Naive thymus-derived CD8-positive, alpha-beta T cell (primary cell): ENCODE results near the gene KCTD10. TPM values are rescaled to one million over a fixed set of nuclear protein-coding genes. Genes with fewer than 3 reads are reported as not detected.
"Not testable (repeated sequence)": the region's sequence is repeated elsewhere in the genome, so short reads cannot be mapped to it uniquely, and the experiment has no call there.

Experiments used
- ATAC-seq, 2 donors: fragments of 150-1000 bp; cut with Tn5 transposase in 1 of 2; sonication (Bioruptor Pico), chemical (Tn5 transposase) in 1 of 2; 1 replicate in 1 of 2; 2 replicates in 1 of 2; pipeline ENCODE4 v1.10.0; 2021; ENCODE audit warnings: mild to moderate bottlenecking in 2 of 2, moderate library complexity in 2 of 2
- POLR2A ChIA-PET: fragments of 350-600 bp; sonication (Branson Sonifier 250); formaldehyde crosslinking; loops from one replicate; lab custom pipeline; 2021; ENCODE audit warnings: antibody characterized with exemption; lab: Charles Lee
- DNase-seq, 10 donors: peaks; one replicate each; pipeline versions ENCODE4 v3.0.0 to v3.0.0-alpha.2; 2020 to 2022
- H3K27ac Mint-ChIP-seq, 10 donors: one replicate each; pipeline ENCODE4 v1.8.0; 2020 to 2022; ENCODE audit warnings: mild to moderate bottlenecking in 10 of 10, mixed read lengths in 10 of 10, moderate library complexity in 4 of 10, inconsistent platforms in 1 of 10
- H3K27me3 Mint-ChIP-seq, 5 donors: one replicate each; pipeline ENCODE4 v1.8.0; 2021 to 2022; ENCODE audit warnings: mixed read lengths in 5 of 5
- H3K36me3 Mint-ChIP-seq, 3 donors: one replicate each; pipeline ENCODE4 v1.8.0; 2020 to 2022; ENCODE audit warnings: mixed read lengths in 3 of 3, mild to moderate bottlenecking in 2 of 3, inconsistent platforms in 1 of 3
- H3K4me1 Mint-ChIP-seq, 4 donors: one replicate each; pipeline ENCODE4 v1.8.0; 2021 to 2022; ENCODE audit warnings: mixed read lengths in 4 of 4
- H3K4me3 Mint-ChIP-seq, 10 donors: one replicate each; pipeline ENCODE4 v1.8.0; 2020 to 2022; ENCODE audit warnings: mild to moderate bottlenecking in 10 of 10, mixed read lengths in 10 of 10, moderate library complexity in 6 of 10, inconsistent platforms in 1 of 10
- H3K9me3 Mint-ChIP-seq, 9 donors: one replicate each; pipeline ENCODE4 v1.8.0; 2020 to 2022; ENCODE audit warnings: mixed read lengths in 9 of 9, mild to moderate bottlenecking in 3 of 9, inconsistent platforms in 1 of 9, moderate library complexity in 1 of 9
- polyA plus RNA-seq, 3 donors: library from polyadenylated mRNA; unstranded; fragments of 300-500 nt; fragmentation: Illumina TruSeq; gene quantifications; one replicate each; pipeline ENCODE4 v1.2.3, GENCODE V29; 2021
- total RNA-seq, 8 experiments: library from RNA in 2 of 8; stranded (reverse) in 2 of 8; gene quantifications; one replicate each; pipeline ENCODE4 v1.2.3 and lab custom pipeline; 2021 to 2026

The KCTD10 gene
- total and polyA plus RNA-seq, 5 experiments from 2014 or later: 16.3 to 30.0 (median 21.6) TPM

GRCh38 chr12:109421355-109422087 lies 55.6 kb downstream of the KCTD10 start:
- ATAC-seq (no peak), DNase-seq (no peak)
- Mint-ChIP-seq H3K9me3 (peaks cover 0 to 2% (median 0%) of the 10 kb centered on the region in 9 donors), H3K36me3 (no peaks in the 10 kb centered on the region), H3K27me3 (peaks cover 7 to 43% (median 22%) of the 10 kb centered on the region in 5 donors), H3K27ac (no peak overlapping the region), H3K4me1 (no peaks in the 10 kb centered on the region), H3K4me3 (no peak overlapping the region)
- POLR2A ChIA-PET: no interaction called here

GRCh38 chr12:109418848-109419480 lies 58.1 kb downstream of the KCTD10 start:
- Mint-ChIP-seq H3K4me3 (no peak overlapping the region), H3K36me3 (no peaks in the 10 kb centered on the region), H3K27me3 (peaks cover 4 to 30% (median 18%) of the 10 kb centered on the region in 5 donors), H3K4me1 (no peaks in the 10 kb centered on the region), H3K9me3 (peaks cover 0 to 2% (median 0%) of the 10 kb centered on the region in 9 donors), H3K27ac (no peak overlapping the region)
- no peak for ATAC-seq
- DNase-seq: no peak
- POLR2A ChIA-PET: no interaction called here

GRCh38 chr12:109406147-109406546 lies 71.0 kb downstream of the KCTD10 start:
- not testable (repeated sequence) for ATAC-seq, H3K36me3 Mint-ChIP-seq, DNase-seq, H3K4me3 Mint-ChIP-seq, H3K9me3 Mint-ChIP-seq, H3K27ac Mint-ChIP-seq, H3K4me1 Mint-ChIP-seq
- H3K27me3 Mint-ChIP-seq: peaks cover 8 to 19% (median 15%) of the 10 kb centered on the region in 5 donors
- POLR2A ChIA-PET: interaction anchor here (0.7 kb wide), 1 partner anchor 84 kb away, joined by 7 read pairs; no protein-coding TSS in a partner anchor

GRCh38 chr12:109404841-109405240 lies 72.3 kb downstream of the KCTD10 start:
- ATAC-seq, H3K9me3 Mint-ChIP-seq, DNase-seq, H3K36me3 Mint-ChIP-seq, POLR2A ChIA-PET, H3K4me1 Mint-ChIP-seq, H3K27ac Mint-ChIP-seq, H3K4me3 Mint-ChIP-seq: not testable (repeated sequence)
- H3K27me3 Mint-ChIP-seq: peaks cover 10 to 19% (median 18%) of the 10 kb centered on the region in 5 donors

Other genes starting within 250 kb of the KCTD10 start
- not detected for gene FOXN4, start 168.0 kb downstream of the KCTD10 start, total RNA-seq
- gene FOXN4, start 168.0 kb downstream of the KCTD10 start, polyA plus RNA-seq: under 1 TPM in 1 of 3 donors, not detected in 2; 0.29 TPM
- gene MYO1H, start 129.4 kb downstream of the KCTD10 start, total RNA-seq: not detected
- not detected for gene MYO1H, start 129.4 kb downstream of the KCTD10 start, polyA plus RNA-seq
- gene UBE3B, start 334 bp upstream of the KCTD10 start, total RNA-seq: 10 to 100 TPM; 46.9 to 48.7 TPM
- gene UBE3B, start 334 bp upstream of the KCTD10 start, polyA plus RNA-seq: 10 to 100 TPM; 14.0 to 19.4 (median 17.1) TPM
- 10 to 100 TPM; 20.6 to 21.6 TPM for gene MMAB, start 96.2 kb upstream of the KCTD10 start, total RNA-seq
- gene MMAB, start 96.2 kb upstream of the KCTD10 start, polyA plus RNA-seq: 10 to 100 TPM; 28.2 to 39.1 (median 36.0) TPM
- 10 to 100 TPM in 1 of 2 experiments, 1 to 10 TPM in 1; 9.2 to 11.5 TPM for gene MVK, start 96.5 kb upstream of the KCTD10 start, total RNA-seq
- 1 to 10 TPM; 2.6 to 3.6 (median 2.7) TPM for gene MVK, start 96.5 kb upstream of the KCTD10 start, polyA plus RNA-seq
- gene FAM222A, start 236.5 kb upstream of the KCTD10 start, total RNA-seq: 1 to 10 TPM; 1.6 TPM
- gene FAM222A, start 236.5 kb upstream of the KCTD10 start, polyA plus RNA-seq: under 1 TPM; 0.16 to 0.28 (median 0.22) TPM